ENCODE measurements around the gene COL6A3.

The COL6A3 gene

DNA sequence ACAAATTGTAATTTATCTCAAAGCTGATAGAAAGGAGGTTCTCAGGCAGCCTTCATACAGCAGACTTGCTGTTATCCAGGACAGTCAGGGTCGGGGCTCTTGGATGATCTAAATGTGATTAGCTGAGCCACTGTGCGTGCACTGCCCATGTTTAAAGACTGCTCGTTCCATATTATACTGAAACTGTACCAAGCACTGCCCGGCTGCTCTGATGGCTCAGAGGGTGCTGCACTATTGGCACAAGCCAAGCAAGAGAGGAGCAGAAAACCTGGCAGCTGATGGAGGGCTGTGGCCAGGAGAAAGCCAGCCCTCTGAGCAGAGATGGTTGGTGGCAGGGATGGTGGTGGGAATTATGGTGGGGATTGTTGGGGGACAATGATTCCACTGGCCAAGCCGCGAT is 63.4 kb downstream of the COL6A3 start:
- DNase-seq (ENCODE audit: low read depth in 1 of 2, low spot score in 1 of 2): no peak

DNA sequence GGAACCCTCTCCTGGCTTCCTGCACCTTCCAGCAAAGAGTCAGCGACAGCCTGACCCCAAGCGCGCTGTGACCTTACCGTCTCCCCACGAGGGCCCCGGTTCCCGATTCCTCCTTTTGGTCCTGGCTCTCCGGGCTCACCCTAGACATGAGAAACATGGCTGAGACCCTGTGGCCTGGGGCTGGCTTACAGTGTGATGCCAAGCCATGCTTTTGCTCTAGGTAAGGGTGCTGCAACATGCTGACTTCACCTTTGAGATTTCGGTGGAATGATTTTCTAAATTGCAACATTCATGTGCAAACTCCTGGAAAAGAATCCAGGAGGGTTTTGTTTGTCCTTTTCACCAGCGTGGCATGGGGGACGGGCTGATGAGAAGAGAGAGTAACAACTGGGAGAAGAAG is 63.9 kb downstream of the COL6A3 start:
- no peak for DNase-seq (ENCODE audit: low read depth in 1 of 2, low spot score in 1 of 2)

DNA sequence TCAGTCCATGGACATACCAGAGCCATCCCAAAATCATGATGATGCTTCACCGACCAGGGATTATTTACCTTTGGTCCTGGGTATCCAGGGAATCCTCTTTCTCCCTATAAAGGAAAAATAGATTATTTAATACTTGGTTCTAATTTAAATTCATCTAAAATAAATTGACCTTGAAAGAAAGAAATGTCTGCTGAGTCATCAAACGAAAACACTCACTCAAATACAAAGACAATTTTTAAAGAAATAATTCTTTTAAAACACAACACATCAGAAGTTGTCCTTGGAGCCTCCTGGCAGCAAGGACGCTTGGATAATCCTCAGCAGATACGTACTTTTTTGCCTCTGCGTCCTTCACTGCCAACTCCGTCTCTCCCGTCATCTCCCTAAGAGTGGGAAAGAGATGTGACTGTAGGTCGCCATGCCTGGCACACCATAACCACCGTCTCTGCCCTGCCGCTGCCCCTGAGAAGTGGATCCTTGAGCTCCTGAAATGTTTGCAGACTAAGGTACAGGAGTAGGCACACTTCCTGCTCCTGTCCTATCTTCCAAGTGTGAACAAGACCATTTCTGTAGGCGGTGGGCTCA is 65.6 kb downstream of the COL6A3 start:
- no peak for DNase-seq (ENCODE audit: low read depth in 1 of 2, low spot score in 1 of 2)

DNA sequence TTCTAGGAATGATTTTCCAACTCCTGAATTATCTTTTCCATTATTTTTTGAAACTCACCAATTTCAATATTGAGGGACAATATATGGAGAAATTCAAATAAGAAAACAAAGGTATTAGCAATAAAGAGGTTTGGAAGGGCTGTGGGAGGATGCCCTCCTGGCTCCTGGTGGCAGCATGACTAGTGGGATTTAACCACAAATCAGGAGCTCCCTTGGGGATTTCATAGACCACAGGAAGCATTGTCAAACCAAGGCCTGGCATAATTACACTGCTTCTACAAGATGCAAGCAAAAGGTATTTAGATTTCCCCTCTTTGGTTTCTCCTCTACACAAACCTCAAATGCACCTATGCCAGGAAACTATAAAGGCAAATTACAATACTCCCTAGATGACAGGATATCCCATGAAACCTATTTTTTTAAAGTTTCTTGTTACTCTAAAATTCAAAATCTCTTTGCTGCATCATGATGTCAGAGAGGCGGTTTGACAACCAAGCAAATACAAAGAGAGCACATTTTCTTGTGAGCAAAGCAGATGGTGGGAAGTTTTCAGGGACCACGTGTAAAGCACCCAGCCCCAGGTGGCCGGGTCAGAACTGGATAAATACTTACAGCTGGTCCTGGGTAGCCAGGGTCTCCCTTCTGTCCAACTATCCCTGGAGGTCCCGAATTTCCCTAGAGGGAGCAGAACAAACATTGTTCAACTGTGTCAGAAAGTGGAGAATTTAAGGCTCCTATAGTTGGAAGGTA is 67.9 kb downstream of the COL6A3 start:
- no peak for DNase-seq (ENCODE audit: low read depth in 1 of 2, low spot score in 1 of 2)

DNA sequence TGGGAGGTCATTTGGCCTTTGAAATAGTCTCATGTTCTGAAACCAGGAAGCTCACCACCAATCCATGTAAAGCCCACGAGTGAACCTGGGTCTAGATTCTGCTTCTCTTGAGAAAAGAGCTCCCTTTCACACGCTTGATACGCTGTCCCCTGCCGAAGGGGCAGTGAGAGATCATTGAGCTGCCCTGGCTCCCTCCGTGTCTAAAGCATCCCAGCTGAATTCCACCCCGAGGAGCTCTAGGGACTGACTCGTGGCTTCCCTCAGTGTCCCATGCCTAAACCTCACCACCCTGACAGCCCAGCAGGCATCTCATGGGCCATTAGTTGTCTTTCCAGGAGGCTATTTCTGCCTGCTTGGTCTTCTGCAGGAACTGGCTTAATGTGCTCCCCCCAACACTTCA is 68.6 kb downstream of the COL6A3 start:
- no peak for DNase-seq (ENCODE audit: low read depth in 1 of 2, low spot score in 1 of 2)

DNA sequence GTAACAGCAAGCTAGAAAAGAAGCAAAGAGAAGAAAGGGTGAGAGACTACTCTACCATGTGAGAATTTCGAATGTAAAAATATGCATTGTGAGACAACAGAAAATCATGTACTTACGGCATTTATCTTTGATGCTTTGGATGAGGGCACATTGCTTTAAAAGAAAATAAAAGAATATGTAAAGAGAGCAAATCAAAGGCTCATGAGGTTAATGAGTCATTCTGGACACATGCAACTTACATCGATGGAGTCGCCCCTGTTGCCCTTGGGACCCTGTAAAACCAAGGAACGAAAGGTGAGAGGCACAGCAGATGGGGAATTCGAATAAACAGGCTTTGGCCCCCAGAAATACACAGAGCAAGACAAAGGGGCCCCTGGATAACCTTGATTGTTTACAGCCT is 69.0 kb downstream of the COL6A3 start:
- DNase-seq (ENCODE audit: low read depth in 1 of 2, low spot score in 1 of 2): no peak

DNA sequence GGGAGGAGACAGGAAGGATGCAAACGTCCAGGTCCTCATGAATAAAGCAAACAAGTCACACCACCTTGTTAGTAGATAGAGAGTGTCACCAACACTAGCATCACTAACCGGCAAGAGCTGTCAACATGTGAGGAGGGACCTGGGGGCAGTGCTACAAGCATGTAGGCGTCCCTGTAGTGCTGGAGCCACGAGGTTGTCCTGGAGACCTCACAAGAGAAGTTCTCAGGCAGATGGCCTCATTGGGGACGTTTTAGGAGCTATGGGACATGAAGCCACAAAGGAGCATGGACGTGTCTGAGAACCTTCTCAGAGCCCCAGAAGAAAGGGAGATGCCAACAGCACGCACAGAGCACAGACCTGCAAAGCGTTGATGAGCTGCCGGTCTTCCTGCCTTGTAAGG is 70.0 kb downstream of the COL6A3 start:
- no peak for DNase-seq (ENCODE audit: low read depth in 1 of 2, low spot score in 1 of 2)

DNA sequence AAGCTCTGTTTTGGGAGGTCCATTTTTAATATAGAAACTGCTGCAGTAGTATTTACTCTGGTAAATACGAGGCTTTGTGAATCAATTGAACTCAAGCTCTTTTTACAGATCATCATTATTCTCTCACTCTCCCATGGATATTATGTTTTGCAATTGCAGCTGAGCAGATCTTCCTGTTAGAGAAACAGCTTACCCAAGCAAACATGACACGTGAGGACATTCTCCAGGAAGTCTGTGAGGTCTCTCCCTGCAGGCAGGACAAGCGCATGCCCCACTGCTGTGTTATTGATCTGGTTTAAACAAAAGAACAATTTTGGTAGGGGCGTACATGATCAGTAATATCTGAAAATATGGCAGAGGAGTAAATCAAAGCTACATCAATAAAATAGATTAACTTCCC is 72.1 kb downstream of the COL6A3 start:
- no peak for DNase-seq (ENCODE audit: low read depth in 1 of 2, low spot score in 1 of 2)

DNA sequence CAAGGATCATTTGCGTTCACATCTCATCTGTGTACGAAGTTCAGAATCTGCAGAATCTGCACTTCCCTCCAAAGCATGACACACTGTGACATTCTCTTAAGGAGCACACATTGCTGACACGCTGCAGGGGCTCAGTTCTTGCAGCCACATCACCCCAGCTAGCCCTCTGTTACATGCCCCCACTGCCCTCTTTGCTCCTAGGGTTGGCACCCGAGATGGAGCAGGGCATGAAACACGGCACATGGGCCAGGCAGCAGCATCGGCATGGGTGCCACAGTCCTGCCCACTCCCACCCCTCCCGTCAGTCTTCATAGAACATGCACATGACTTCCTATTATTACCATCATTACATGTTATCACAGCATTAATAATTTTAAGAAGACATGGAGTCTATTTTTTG is 76.4 kb downstream of the COL6A3 start:
- DNase-seq (ENCODE audit: low read depth in 1 of 2, low spot score in 1 of 2): no peak

DNA sequence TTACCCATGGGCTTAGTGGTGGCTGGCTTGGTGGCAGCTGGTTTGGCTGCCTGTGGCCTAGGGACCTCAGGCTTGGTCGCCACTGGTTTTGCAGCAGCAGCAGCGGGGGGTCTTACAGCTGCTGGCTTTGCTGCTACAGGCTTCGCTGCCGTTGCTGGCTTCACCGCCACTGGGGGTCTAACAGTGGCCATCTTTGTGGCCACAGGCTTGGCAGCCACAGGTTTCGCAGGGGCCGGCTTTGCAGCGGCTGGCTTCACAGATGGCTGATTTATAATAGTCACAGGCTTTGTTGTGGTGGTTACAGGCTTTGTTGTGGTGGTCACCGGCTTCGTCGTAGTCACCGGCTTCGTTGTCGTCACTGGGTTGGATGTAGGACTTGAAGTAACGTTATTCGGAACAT is 77.8 kb downstream of the COL6A3 start:
- no peak for DNase-seq (ENCODE audit: low read depth in 1 of 2, low spot score in 1 of 2)

DNA sequence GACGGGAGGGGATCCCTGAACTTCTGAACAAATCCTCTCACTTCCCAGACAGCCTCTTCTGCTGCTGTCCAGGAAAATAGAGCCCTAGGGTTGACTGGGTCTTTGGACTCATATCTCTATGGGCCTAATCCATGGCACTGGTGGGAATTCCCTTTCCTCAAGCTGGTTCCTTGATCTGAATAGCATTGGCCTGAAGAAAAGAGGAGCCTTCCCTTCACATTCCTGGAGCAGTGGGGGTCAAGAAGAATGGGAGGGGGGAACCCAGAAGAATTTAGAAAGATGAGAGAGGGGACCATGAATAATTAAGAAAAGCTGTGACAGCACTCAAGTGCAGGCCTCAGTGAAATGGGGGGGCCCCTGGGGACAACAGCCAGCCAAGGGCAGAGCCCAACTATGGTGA is 80.2 kb downstream of the COL6A3 start:
- DNase-seq (ENCODE audit: low read depth in 1 of 2, low spot score in 1 of 2): no peak

DNA sequence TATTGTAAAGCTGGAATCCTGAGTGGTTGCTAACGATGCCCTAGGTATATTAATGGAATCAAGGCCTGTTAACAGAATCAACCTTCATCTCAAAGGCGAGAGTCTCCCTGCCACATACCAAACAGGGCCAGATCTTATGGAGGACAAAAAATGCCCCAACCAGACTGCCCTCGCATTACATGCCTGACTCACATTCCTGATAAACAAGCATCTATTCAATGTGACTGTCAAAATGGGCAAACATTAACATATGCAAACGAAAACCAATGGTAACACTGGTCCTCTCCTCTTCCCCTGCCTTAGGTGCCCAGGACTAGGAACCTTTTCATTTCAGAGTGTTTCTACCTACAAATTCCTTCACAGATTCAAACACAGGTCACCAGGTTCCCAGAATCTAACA is 83.4 kb downstream of the COL6A3 start:
- DNase-seq (ENCODE audit: low read depth in 1 of 2, low spot score in 1 of 2): no peak

DNA sequence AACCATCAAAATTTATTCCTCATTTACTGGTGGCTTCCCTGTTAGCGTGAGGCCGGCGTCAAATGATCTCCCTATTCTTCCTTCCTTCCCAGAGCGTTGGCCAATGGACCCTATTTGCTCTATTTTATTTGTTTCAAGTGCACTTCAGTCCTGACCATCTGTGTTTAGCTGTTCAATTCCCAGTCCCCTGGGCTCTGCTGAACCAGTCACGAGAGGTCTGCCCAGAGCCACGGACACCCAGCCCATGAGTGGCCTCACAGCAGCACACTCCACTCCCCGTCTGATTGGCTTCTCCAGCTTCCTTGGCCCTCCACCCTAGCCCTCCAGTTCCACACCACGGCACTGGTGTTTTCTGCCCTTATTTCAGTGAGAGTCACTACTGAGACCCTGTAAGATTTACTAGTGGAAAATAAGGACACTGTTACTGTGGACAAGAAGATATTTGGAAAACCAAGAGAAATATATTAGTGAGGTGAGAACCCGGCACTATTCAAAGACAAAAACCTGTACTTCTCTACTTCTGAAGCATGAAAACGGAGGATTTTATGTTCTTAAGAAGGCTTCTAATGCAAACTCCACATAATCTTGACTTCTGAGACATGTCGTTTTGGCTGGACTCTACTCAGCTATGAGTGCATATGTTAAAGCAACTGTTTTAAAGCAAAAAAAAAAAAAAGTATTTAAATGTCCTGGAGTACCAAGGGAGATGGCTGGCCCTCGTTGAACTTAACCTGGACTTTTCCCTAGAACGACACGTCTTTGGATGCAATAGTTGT is 86.6 kb downstream of the COL6A3 start:
- no peak for DNase-seq (ENCODE audit: low read depth in 1 of 2, low spot score in 1 of 2)

DNA sequence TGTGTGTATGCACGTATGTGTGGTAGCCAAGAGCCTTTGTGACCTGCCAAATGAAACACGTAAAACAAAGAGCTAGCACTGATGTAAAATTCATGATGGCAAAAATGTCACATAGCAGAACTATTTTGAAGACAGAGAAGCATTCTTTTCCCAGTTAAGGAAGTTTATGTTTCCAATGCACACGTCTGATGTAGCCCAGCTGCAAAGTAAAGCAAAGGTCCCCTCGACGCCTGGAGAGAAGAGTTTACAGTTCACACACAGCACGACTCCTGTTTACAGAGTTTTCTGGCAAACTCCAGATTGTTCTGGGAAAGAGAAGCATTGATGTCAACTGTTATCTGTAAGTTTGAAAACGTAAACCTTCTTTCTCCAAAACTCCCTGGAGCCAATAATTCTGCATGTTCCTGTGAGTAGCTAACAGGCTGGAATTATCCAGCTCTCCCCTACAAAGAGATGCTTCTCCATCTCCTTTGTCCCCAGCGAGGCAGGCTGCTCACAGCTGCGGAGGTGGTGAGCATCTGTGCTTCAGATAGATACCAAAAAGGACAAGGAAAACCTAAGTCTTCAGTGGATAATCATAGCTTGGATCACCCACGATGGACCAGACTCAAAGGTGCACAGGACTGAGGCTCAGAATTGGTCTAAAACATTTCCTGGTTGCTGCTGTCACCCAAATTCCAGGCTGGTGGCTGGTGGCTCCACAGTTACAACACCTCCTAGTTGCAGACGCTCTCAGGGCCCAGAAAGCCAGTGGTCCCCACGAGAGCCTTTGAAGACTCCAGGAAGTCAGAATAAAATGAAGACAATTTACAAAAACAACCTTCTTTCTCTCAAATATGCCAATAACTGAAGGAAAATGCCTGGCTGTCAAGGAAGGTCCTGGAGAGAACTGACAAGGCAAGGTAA is 87.4 kb downstream of the COL6A3 start:
- no peak for DNase-seq (ENCODE audit: low read depth in 1 of 2, low spot score in 1 of 2)

DNA sequence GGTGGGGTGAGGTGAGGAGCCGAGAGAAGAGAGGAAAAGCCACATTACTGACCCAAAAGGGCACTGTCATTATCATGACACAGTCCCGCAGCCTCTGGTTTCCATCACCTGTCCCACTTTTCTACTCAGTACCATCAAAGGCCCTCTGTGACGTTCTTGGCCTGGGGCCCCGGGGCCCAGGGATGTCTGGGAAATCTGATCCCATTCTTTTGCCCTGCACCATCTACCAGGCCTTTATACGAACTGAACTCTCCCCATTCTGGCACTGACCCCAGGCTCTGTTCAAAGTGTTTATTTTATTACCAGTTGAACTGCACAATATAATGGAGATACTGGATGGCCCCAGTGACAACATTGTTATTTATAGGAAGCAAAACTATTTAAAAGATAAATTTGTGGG is 89.1 kb downstream of the COL6A3 start:
- no peak for DNase-seq (ENCODE audit: low read depth in 1 of 2, low spot score in 1 of 2)

DNA sequence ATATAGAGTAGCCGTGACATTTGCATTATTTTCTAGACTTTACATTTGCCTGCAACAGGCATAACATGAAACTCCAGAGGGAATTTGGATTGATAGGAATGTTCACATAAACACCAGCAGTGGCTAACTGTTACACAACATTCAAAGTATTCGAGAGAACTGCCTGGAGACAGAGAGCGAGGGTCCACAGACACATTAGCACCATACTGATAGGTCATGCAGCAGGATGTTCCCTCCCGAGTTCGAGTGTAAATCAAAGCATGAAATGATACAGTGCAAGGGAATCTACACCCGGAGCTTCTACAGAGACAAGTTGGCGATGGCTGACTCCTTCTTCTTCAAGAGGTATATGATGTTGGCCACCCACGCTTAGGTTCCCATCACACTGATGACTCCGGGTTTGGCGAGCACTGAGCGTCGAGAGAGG is 89.5 kb downstream of the COL6A3 start:
- DNase-seq (ENCODE audit: low read depth in 1 of 2, low spot score in 1 of 2): no peak

DNA sequence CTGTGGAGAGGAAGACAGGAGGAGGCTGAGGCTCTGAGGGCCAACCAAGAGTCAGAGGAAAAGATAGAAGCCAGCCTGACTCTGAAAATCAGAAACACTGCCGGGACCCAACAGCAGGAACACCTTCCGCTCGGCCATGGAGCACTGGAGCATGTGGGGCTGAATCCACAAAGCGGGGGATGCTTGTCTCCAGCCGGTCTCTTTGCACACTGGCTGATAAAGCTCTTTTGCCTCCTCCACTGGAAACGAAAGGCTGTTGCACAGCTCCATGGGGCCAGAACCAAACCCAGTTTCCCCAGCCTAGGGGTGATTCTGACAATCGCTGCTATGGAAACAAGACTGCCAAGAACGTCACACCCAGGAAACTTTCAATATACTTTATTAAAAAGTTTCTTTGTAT is 90.3 kb downstream of the COL6A3 start:
- no peak for DNase-seq (ENCODE audit: low read depth in 1 of 2, low spot score in 1 of 2)

DNA sequence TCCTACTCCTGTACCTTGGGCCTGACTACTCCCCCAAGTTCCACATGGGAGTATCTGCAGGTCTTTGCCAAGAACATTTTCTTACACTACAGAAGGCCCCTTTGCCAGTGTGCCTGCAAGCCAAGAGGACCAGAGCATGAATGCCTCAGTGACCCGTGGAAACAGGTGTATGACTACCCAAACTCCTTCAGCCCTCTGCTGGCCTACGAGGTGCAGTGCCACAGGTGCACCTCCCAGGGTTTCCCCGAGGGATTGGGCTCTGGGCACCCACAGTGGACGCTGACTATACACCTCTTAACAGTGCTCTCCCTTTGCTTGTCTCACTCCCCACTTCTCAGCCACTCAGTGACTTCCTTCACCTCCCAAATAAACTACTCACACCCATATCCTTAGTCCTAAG is 91.4 kb downstream of the COL6A3 start:
- DNase-seq (ENCODE audit: low read depth in 1 of 2, low spot score in 1 of 2): peak in 1 of 2 donors; percentile 1

DNA sequence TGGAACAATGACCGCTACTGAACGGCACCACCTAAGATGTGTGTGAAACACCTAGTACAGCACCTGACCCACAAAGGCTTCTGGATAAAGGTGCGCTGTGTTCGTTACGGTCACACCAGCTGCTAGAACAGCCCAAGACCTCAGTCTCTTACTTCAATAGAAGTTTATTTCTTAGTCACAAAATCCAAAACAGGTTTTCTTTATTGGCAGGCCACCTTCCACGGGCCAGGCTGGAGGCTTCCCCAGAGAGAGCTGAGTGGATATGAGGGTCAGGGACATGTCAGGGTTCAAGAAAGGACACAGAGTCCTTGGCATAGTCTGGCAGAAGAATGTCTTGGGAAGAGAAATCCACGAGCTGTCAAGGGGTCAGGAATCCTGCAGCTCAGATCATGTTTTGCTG is 92.2 kb downstream of the COL6A3 start:
- DNase-seq (ENCODE audit: low read depth in 1 of 2, low spot score in 1 of 2): no peak

DNA sequence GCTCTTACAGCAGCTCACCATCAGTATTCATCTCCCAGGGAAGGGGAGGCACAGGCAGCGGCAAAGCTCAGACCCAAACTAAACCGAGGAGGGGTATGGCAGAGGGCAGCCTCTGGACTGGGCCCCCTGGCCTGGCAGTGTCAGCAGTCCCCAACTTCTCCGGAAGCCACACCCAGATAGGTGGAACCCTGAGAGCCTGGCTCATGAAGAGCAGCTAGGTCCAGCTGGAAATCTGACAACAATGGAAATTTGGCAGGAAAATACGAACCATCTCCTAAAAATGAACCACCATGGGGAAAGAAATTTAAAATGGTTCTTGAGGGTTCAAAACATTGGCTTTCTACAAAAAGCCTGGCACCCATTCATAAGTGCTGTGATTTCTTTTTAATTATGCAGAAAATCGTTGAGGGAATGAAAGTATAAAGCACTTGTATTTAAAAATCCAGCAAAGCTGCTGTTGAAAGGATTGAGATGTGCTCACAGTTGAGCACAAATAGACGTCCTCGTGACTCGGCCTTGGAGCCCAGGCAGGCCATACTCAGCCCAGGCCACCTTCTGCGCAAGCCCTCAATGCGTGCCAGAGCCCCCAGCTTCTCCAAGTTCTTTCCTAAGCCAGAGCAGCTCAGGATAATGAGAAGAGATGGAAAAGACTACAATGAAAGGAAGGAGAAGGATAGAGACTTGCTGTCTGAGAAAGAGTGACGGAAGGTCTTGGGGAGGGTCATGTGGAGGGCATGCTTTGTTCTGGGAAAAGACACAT is 93.0 kb downstream of the COL6A3 start:
- no peak for DNase-seq (ENCODE audit: low read depth in 1 of 2, low spot score in 1 of 2)

DNA sequence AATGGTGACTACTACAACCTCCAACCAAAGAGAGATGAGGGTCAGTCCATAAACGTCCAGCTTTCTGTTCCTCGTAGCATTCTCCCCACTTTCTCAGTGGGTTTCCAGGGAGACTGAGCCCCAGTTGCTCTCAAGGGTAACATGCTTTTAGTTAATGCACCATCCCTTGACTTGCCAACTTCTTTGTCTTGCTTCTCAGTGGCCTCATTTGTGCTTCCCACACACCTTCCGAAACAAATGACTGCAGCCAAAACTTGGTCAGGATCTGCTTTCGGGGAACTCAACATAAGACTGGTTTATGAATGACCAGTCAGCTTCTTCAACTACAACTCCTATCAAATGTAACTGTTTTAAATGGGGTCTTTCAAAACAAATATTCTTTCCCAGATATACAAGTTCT is 94.1 kb downstream of the COL6A3 start:
- no peak for DNase-seq (ENCODE audit: low read depth in 1 of 2, low spot score in 1 of 2)
